ENCODE measurements around the gene GALNS.

DNA sequence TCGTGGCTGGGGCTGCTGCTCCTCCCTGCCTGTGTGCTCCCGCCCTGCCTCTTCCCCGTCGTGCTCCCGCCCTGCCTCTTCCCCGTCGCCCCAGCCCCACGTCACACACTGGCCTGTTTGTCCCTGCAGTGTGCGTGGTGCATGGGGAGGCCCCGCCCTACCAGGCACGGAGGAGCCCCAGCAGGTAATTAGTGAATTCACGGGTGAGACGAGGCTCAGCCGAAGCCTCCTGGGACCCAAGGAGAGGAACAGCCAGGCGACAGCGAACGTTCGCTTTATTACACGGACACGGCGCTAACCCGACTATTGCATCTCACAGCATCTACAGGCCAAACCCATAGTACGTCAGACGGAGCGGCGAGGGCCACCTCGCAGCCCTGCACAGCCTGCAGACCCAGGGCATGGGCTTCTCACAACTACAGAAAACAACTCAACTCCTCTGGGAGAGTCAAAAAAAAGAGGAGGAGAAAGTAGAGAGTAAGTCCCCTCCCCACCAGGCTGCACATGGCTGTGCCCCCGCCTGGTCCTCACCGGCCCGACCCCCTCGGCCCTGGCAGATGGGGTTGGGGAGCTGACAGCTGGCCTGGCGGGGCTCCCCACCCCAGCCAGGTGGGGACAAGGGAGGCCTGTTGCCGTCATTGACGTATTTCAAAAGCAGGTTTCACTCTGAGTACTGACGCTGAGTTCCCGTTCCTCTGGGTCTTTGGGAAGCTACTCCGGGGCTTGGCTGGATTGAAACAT is 14.0 kb upstream of the GALNS start:
- TF ChIP-seq, protein P1, sequence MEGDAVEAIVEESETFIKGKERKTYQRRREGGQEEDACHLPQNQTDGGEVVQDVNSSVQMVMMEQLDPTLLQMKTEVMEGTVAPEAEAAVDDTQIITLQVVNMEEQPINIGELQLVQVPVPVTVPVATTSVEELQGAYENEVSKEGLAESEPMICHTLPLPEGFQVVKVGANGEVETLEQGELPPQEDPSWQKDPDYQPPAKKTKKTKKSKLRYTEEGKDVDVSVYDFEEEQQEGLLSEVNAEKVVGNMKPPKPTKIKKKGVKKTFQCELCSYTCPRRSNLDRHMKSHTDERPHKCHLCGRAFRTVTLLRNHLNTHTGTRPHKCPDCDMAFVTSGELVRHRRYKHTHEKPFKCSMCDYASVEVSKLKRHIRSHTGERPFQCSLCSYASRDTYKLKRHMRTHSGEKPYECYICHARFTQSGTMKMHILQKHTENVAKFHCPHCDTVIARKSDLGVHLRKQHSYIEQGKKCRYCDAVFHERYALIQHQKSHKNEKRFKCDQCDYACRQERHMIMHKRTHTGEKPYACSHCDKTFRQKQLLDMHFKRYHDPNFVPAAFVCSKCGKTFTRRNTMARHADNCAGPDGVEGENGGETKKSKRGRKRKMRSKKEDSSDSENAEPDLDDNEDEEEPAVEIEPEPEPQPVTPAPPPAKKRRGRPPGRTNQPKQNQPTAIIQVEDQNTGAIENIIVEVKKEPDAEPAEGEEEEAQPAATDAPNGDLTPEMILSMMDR (IDR thresholded peaks at IDR 0.05), result no peak
- TF ChIP-seq SIN3A (IDR thresholded peaks at IDR 0.05; ENCODE audit: borderline replicate concordance, insufficient read depth, low read depth, low read length), result no peak
- no peak for TF ChIP-seq POLR2AphosphoS5 (IDR thresholded peaks at IDR 0.05; ENCODE audit: low read depth, low read length)
- no peak for TF ChIP-seq TCF7L2 (IDR thresholded peaks at IDR 0.05; ENCODE audit: low read depth, low read length)

Data from Panc1 (cell line).